Rectal smooth muscle tissue (tissue), 1 donor: ENCODE data around the gene PRSS37.
"Not testable (repeated sequence)": the region's sequence is repeated elsewhere in the genome, so short reads cannot be mapped to it uniquely, and the experiment has no call there.

Source experiments
- H3K27ac ChIP-seq: one replicate; pipeline ENCODE4 v1.7.0; 2013; ENCODE audit warnings: low read depth, low read length, inconsistent platforms
- H3K27me3 ChIP-seq: one replicate; pipeline ENCODE4 v1.7.0; 2013; ENCODE audit warnings: low read length; ENCODE audit not compliant: control insufficient read depth, insufficient read depth
- H3K36me3 ChIP-seq: one replicate; pipeline ENCODE4 v1.7.0; 2013; ENCODE audit warnings: low read length; ENCODE audit not compliant: control insufficient read depth, insufficient read depth
- H3K4me1 ChIP-seq: one replicate; pipeline ENCODE4 v1.7.0; 2013; ENCODE audit warnings: low read length; ENCODE audit not compliant: control insufficient read depth, insufficient read depth
- H3K4me3 ChIP-seq: one replicate; pipeline ENCODE4 v1.7.0; 2013; ENCODE audit warnings: low read length
- H3K9ac ChIP-seq: one replicate; pipeline ENCODE4 v1.7.0; 2013; ENCODE audit warnings: low read length

PRSS37 gene

GRCh38 chr7:141847996-141848395 lies 6.7 kb upstream of the PRSS37 start:
- no peak overlapping the region for H3K9ac ChIP-seq
- no peak overlapping the region for H3K27ac ChIP-seq
- no peaks in the 10 kb centered on the region for H3K4me1 ChIP-seq
- H3K36me3 ChIP-seq = no peaks in the 10 kb centered on the region
- H3K27me3 ChIP-seq = no peaks in the 10 kb centered on the region
- H3K4me3 ChIP-seq = no peak overlapping the region

- Histone ChIP-seq H3K27me3 (no peaks in the 10 kb centered on the region), H3K27ac (no peak overlapping the region), H3K4me1 (no peaks in the 10 kb centered on the region), H3K36me3 (no peaks in the 10 kb centered on the region), H3K4me3 (no peak overlapping the region), H3K9ac (no peak overlapping the region)
Measured at GRCh38 chr7:141844256-141844655, 3.0 kb upstream of the PRSS37 start.

- Histone ChIP-seq H3K9ac (no peak overlapping the region), H3K4me1 (no peaks in the 10 kb centered on the region), H3K27ac (no peak overlapping the region), H3K36me3 (no peaks in the 10 kb centered on the region), H3K4me3 (no peak overlapping the region), H3K27me3 (no peaks in the 10 kb centered on the region)
Measured at GRCh38 chr7:141842904-141843303, 1.6 kb upstream of the PRSS37 start.

- Histone ChIP-seq H3K4me1 (no peaks in the 10 kb centered on the region), H3K9ac (no peak overlapping the region), H3K36me3 (no peaks in the 10 kb centered on the region), H3K27me3 (no peaks in the 10 kb centered on the region), H3K27ac (no peak overlapping the region), H3K4me3 (no peak overlapping the region)
Measured at GRCh38 chr7:141840708-141841107, 577 bp downstream of the PRSS37 start.

- H3K4me1 ChIP-seq = no peaks in the 10 kb centered on the region
- no peaks in the 10 kb centered on the region for H3K36me3 ChIP-seq
- no peak overlapping the region for H3K4me3 ChIP-seq
- H3K9ac ChIP-seq = no peak overlapping the region
- H3K27me3 ChIP-seq = no peaks in the 10 kb centered on the region
- H3K27ac ChIP-seq = no peak overlapping the region
Measured at GRCh38 chr7:141839256-141839655, 2.0 kb downstream of the PRSS37 start.

GRCh38 chr7:141838581-141838980 lies 2.7 kb downstream of the PRSS37 start:
- no peak overlapping the region for H3K4me3 ChIP-seq
- no peaks in the 10 kb centered on the region for H3K27me3 ChIP-seq
- no peaks in the 10 kb centered on the region for H3K36me3 ChIP-seq
- no peak overlapping the region for H3K9ac ChIP-seq
- H3K4me1 ChIP-seq = no peaks in the 10 kb centered on the region
- no peak overlapping the region for H3K27ac ChIP-seq

GRCh38 chr7:141837683-141838082 lies 3.6 kb downstream of the PRSS37 start:
- Histone ChIP-seq H3K36me3 (no peaks in the 10 kb centered on the region), H3K27me3 (no peaks in the 10 kb centered on the region), H3K9ac (no peak overlapping the region), H3K27ac (no peak overlapping the region), H3K4me1 (no peaks in the 10 kb centered on the region), H3K4me3 (no peak overlapping the region)

GRCh38 chr7:141822432-141822831 lies 18.9 kb downstream of the PRSS37 start:
- H3K27me3 ChIP-seq, H3K4me3 ChIP-seq, H3K27ac ChIP-seq, H3K36me3 ChIP-seq, H3K9ac ChIP-seq, H3K4me1 ChIP-seq: not testable (repeated sequence)

GRCh38 chr7:141820067-141820466 lies 21.2 kb downstream of the PRSS37 start:
- Histone ChIP-seq H3K36me3 (no peaks in the 10 kb centered on the region), H3K4me3 (no peak overlapping the region), H3K27me3 (no peaks in the 10 kb centered on the region), H3K27ac (no peak overlapping the region), H3K9ac (no peak overlapping the region), H3K4me1 (no peaks in the 10 kb centered on the region)

- Histone ChIP-seq H3K27me3 (no peaks in the 10 kb centered on the region), H3K36me3 (no peaks in the 10 kb centered on the region), H3K4me1 (no peaks in the 10 kb centered on the region), H3K4me3 (no peak overlapping the region), H3K9ac (no peak overlapping the region), H3K27ac (no peak overlapping the region)
Measured at GRCh38 chr7:141792526-141792925, 48.8 kb downstream of the PRSS37 start.

- no peak within 1 kb of the TSS for H3K27ac ChIP-seq
- H3K4me1 ChIP-seq = no peaks in the 10 kb centered on the region
- no peak within 1 kb of the TSS for H3K9ac ChIP-seq
- no peaks in the 10 kb centered on the region for H3K27me3 ChIP-seq
- no peak within 1 kb of the TSS for H3K4me3 ChIP-seq
- H3K36me3 ChIP-seq = no peaks in the 10 kb centered on the region
Measured at GRCh38 chr7:141789917-141790316, 51.4 kb downstream of the PRSS37 start, which contains the start of gene TAS2R5. Gene TAS2R5, plus strand, starts transcription at chr7:141790217. Its CDS starts 145 bp downstream, at chr7:141790362.

- Histone ChIP-seq H3K36me3 (no peaks in the 10 kb centered on the region), H3K4me1 (no peaks in the 10 kb centered on the region), H3K9ac (no peak overlapping the region), H3K4me3 (no peak overlapping the region), H3K27me3 (no peaks in the 10 kb centered on the region), H3K27ac (no peak overlapping the region)
Measured at GRCh38 chr7:141788296-141788695, 53.0 kb downstream of the PRSS37 start.
